ENCODE data around the gene CSK.
"Not testable (repeated sequence)": the region's sequence is repeated elsewhere in the genome, so short reads cannot be mapped to it uniquely, and the experiment has no call there.

Gene CSK

DNA sequence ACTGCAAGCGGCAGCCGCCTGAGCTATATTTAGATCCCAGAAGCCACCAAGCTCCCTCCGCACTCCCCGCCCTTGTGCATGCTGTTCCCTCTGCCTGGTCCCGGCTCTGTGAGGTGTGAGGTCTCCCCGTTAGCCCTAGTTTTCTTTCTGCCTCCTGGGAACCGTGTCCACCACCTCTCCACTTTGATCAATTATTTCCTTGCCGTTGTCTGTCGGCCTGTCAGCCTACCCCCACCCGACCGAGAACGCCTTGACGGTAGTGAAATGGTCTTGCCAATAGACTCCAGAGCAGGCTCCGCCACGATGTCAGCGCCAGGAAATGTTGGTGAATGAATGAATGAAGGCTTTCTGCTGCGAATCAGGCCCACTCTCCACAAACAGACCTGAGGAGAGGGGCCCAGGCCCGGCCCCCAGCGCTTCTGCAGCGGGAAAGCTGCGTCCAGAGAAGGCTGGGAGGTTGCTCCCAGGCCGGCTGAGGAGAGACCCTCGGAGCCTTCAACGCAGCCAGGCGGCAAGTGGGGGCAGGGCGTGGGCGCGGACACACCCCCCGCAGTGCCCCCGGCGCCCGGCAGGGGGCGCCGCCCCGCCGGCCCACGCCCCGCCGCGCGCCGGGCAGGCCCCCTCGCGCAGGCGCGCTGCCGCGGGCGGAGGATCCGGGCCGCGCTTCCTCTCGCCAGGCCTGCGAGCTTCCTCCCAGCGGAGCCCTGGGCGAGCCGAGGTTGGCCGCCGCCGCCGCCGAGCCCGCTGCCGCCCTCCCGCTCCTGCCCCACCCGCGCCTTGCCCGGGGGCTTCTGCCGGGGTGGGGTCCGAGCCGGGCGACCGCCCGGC is at the start of gene CSK:
Gene CSK (plus strand): TSS at position 650 of the 828 bp plus-strand sequence. CDS start 16,218 bp downstream, outside the sequence.
- peak; percentile 84 to 88 for DNase-seq

DNA sequence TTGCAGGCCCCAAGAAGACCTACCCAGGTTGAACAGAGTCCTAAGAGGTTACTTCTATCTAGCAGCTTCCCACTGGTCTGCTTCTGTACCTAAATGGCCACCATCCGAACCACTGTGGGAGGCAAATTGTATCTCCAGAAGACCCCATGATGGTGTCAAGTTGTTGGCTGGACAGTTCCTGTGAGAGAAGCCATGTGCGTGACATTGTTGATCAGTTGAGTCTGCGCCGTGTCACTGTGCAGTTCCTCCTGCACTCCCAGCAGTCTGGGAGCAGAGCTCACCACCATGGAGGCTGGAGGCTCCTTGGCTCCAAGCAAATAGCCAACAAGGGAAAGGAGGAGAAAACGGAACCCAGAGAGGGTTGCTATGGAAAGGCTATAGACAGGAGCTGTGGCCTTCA is 49.0 kb upstream of the CSK start:
- no peak for DNase-seq

DNA sequence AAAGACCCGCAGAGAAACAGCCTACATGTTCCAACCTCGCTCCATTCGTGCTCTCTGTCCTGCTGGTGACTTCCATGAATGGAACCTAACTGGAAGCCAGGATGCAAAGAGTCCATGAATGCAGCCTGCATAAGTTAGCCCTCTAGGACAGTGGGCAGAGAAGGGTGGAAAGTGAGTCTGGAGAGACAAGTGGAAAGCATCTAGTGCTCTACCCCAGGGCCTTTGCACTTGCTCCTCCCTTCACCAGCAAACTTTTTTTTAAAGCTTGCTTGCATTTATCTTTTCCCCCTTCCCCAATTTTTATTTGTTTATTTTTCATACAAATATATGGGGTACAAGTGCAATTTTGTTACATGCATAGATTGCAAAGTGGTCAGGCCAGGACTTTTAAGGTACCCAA is 48.6 kb upstream of the CSK start:
- no peak for DNase-seq

DNA sequence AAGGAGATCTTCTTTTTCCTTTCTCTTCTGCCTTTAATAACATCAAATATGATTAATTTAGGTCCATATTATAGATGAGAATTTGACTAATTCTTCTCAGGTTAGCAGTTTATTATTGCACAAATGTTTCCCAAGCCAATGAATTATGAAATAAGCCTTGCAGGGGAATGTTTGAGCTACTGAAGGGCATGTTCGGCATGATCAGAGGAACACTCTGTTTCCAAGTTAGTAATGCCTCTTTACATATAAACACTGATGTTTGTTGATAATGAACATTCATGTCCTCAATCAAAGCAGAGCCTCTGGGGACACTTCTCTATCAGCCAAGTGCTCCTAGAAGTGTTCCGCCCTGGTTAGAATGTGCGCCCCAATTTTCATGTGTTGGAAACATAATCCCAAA is 46.6 kb upstream of the CSK start:
- DNase-seq = no peak

DNA sequence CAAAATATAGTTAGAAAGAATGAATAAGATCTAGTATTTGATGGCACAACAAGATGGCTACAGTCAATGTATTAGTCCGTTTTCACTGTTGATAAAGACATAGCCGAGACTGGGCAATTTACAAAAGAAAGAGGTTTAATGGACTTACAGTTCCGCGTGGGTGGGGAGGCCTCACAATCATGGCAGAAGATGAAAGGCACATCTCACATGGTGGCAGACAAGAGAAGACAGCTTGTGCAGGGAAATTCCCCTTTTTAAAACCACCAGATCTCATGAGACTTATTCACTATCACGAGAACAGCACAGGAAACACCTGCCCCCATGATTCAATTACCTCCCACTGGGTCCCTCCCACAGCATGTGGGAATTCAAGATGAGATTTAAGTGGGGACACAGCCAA is 43.6 kb upstream of the CSK start:
- DNase-seq = not testable (repeated sequence)

DNA sequence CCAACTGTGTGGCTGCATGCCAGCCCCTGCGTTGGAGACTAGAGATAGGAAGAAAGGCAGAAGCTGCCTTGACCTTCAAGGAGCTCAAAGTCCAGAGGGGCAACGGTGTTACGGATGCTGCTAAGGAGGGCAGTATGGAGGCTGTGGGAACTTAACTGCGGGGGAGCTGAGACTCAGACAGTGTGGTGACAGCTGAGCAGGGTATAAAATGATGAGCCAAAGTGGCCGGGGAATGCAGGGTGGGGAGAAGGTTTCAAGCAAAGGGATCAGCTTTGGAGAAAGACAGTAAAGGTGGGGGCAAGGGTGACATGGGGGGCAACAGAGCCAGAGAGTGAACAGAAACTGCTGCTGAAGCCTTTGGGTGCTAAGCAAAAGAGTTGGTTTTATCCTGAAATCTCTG is 39.5 kb upstream of the CSK start:
- DNase-seq = no peak

DNA sequence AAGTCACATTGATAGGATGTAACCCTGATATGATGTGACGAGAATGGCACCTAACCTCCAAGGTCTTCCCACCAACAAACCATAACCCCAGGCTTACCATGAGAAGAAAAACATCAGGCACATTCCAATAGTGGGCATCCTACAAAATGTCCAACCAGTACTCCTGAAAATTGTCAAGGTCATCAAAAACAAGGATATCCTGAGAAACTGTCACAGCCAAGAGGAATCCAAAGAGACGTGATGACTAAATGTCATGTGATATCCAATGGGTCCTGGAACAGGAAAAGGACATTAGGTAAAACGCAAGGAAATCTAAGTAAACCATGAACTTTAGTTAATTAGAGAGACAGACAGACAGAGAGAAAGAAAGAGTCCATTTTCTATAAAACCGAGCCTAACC is 35.5 kb upstream of the CSK start:
- DNase-seq = no peak

DNA sequence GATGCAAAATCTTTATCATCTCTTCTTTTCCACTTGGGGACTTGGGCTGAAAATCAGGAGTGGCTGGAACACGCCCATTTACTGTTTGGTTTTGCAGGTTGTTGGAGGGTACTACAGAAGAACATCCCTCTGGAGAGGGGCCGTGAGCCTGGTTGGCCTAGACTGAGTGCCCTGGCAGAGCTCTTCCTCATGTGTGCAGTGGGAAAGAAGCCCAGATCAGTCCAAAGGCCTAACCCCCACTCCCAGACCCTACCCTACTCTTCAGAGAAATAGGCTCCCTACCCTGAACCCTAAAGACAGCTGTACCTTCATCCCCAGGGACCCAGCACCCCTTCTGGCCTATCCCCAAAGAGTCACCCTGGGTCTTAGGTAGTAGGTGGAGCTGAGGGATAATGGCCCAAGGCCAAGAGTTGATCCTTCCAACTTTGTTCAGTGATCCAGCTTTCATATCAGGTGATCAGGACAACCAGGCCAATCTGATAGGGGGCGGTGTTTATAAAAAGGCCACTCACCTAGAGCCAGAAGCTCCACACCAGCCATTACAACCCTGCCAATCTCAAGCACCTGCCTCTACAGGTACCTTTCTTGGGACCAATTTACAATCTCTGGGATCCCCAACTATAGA is 33.4 kb upstream of the CSK start, which contains the start of gene CYP1A2:
Gene CYP1A2 (plus strand): TSS at position 524 of the 625 bp plus-strand sequence. CDS start 894 bp downstream, outside the sequence.
- no peak for DNase-seq

DNA sequence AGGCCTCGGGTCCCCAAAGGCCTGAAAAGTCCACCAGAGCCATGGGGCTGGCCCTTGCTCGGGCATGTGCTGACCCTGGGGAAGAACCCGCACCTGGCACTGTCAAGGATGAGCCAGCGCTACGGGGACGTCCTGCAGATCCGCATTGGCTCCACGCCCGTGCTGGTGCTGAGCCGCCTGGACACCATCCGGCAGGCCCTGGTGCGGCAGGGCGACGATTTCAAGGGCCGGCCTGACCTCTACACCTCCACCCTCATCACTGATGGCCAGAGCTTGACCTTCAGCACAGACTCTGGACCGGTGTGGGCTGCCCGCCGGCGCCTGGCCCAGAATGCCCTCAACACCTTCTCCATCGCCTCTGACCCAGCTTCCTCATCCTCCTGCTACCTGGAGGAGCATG is 32.0 kb upstream of the CSK start:
- DNase-seq = no peak

DNA sequence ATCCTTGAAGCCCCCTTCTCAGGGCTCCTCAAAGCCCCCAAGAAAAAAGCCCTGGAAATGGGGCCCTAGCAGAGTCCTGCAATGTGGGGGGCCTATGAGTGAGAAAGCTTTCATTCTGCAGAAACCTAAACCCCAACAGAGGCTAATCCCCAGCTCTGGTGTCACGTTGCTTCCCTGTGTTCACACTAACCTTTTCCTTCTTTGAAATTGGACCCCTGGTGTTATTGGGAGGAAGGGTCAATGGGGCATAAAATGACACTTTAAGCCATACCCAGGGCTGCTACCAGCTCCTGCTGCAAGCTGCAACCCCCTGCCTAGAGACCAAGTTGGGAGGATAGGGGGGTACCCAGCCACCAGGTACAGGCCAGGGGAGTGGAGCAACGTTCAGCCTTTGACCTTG is 31.1 kb upstream of the CSK start:
- DNase-seq = no peak

DNA sequence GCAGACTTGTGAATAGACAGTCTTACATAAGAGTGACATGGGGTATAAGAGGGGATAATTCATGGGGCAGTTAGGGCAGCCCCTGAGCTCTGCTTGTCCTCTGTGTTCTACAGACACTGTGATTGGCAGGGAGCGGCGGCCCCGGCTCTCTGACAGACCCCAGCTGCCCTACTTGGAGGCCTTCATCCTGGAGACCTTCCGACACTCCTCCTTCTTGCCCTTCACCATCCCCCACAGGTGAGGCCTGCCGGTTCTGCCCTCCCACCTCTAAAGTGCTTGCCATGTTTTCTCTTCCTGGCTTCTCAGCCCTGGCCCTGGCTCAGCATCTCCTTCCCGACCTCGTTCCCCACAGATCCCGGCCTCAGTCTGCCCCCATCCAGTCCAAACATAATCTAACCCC is 29.9 kb upstream of the CSK start:
- no peak for DNase-seq

DNA sequence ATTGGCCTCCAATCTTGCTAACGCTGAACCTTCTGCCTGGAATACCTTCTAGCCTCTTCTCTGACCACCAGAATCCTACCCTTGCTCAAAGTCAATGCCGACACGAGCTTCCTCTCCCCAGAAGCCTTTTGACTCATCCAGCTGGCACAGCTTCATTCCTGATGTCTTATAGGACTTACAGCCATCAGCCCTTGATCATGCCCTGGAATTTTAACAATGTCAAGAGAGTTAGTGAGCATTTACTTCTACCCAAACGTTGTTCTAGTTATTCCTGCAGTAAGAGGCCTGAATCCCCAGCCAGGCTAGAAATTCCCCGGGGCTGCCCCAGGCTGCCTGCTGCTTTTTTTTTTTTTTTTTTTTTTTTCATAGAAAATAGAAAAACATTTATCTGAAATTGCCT is 29.3 kb upstream of the CSK start:
- no peak for DNase-seq

DNA sequence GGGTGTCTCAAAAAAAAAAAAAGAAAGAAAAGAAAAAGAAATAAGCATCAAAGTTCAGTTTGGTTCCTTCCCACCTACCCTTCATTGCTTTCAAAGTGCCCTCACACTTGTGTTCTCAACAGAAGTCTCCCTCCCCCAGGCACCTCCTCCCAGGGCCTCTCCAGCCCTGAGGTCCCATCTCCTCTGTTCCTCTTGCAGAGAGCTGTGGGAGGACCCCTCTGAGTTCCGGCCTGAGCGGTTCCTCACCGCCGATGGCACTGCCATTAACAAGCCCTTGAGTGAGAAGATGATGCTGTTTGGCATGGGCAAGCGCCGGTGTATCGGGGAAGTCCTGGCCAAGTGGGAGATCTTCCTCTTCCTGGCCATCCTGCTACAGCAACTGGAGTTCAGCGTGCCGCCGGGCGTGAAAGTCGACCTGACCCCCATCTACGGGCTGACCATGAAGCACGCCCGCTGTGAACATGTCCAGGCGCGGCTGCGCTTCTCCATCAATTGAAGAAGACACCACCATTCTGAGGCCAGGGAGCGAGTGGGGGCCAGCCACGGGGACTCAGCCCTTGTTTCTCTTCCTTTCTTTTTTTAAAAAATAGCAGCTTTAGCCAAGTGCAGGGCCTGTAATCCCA is 27.2 kb upstream of the CSK start:
- no peak for DNase-seq

DNA sequence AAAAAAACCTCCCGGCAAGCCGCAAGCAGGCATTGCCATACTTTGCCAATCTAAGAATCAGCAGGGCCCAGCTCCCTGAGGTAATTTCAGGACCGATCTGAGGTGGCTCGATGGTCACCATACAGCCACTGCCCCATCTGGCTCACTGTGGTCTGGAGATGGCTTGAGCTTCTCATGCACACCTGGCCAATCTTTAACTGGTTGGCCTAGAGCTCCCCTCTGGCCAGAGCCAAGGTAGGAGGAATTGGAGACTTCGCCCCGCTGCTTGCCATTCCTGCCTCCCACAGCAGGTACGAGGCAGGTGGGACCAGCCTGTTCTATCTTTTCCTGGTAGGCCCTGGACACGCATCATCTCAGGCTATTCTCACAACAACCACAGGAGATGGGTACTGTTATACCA is 23.1 kb upstream of the CSK start:
- DNase-seq = no peak

DNA sequence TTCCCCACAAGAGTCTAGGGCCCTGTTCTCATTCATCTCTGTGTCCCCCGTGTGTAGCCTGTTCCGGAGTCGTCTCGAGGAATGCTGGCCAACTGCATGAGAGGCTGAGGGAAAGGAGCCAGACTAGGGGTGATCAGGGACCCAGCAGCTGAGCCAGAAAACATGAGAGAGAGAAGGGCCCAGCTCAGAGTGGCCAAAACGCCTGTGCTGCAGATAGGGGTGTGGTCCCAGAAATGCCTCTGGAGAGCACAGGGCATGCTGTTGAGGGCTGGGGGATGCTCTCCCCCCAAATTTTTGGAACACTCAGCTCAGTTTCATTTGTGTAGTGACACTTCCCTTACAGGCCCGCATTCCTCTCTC is 19.1 kb upstream of the CSK start:
- no peak for DNase-seq

DNA sequence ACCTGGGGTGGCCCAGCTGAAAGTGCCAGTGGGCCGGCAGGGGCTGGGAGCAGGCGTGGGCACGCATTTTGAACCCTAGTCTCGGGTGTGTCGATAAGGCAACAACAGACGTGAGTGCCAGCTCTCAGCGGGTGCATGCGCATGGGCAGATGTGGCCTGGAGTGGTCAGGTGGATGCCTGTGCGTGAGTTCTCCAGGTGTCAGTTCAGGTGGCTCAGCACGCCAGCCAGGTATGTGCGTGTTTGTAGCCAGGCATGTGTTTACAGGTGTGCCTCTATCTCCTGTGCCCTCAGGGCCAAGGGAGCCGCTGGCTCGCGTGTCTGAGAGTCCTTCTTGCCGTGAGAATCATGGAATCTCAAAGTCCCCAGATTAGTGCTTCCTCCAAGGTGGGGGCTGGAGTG is 18.5 kb upstream of the CSK start:
- no peak for DNase-seq

DNA sequence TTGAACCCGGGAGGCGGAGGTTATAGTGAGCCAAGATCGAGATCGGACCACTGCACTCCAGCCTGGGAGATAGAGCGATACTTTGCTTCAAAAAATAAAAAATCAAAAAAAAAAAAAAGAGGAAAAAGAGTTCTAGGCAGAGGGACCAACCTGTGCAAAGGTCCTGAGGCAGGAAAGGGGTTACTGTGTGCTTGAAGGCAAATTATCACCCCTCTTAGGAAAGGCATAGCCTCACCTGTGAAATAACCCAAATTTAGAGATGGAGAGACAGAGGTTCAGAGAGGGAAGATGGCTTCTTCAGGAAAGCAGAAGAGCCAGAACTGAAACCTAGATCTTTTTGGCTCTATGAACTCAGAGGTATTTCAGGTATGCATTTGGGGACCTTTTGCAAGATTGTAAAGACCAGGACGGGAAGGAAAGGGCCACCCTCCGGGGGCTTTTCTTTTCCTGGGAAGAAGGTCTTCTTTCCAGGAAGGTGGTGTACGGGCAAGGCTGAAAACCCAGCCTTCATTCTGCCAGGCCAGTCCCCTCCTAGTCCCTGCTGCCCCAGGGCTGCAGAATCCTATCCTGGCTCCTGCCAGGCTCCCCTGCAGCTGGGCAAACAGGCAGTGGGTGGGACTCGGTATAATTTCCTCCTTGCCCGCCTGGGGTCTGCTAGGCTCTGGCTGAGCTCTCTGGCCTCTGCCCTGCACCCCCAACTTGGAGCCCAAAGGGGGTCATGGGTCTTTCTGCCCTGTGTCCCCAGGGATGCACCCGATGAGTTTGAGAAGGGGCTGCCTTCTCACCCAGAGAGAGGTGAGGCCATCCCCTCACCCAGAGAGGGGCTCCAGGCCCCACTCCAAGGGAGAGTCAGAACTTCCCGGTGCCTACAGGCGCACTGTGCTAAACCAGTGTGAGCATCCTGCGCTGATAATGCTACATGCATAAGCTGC is 14.4 kb upstream of the CSK start:
- DNase-seq = no peak

DNA sequence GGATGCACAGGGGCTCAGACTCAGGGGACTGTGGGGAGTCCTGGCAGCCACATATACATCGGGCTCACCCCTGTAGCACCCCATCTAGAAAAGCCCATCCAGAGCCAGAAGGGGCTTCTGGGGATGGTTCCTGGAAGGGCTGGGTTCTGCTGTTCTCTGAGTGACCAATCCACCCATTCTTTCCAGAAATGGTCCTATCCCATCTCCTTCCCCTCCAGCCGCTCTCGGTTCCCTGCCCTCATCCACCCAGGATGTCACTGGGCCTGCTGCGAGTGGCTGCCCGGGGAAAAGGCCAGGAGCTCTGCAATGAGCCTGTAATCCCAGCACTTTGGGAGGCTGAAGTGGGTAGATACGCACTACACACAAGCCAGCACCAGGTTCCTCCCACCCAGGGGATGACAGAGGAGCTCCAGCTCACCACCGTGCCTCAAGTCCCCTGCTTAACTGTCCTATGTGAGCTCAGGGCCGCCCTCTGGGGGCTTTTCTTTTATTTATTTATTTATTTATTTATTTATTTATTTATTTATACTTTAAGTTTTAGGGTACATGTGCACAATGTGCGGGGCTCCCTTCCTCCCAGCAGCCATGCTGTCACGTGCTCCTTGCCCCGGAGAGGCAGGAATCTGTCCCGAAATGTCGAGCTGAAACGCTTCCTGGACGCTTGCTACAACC is 13.6 kb upstream of the CSK start:
- no peak for DNase-seq

DNA sequence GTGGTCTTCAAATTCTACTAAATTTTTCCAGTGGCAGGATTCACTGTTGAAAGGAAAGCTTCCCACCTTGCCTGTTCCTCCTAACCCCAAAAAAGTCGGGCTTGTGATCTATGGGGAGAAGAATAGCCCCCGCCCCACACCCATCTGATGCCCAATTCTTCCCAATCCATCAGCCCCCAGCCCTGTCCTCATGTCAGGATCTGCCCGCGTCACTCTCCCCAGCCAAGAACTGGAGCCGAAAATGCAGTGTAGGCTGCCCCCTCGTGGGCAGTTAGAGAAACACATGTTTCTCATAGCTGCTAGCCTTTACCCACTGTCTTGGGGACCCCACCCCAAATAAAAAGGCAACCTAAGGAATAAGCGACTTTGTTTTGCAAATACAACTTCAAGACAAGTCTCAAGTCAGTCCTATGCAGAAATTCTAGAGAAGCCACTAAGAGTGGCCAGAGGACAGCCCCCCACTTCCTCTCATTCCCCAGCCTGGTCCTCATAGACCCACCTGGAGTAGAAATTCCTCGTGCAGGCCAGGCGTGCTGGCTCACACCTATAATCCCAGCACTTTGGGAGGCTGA is 13.0 kb upstream of the CSK start:
- DNase-seq = peak; percentile 65 to 71

DNA sequence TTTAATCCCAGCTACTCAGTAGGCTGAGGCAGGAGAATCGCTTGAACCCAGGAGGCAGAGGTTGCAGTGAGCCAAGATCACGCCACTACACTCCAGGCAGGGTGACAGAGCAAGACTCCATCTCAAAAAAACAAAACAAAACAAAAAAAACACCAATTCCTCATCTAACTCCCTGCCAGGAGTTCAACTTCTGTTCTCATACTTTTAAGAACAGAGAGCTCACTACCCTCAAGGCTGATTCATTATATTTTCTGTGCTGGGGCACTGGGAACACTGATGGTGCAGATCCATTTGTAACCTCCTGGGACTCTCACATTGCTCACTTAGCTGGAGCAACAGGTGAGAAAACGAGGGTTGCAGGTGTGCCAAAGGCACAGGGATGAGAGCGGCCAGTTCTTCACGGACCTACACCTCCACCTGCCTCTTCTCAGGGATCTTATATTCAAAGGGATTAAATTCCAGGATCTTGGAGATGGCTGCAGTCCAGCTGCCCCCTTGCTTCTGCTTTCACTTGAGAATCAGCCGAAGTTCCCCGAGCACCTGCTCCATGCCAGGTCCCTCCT is 12.3 kb upstream of the CSK start:
- no peak for DNase-seq

DNA sequence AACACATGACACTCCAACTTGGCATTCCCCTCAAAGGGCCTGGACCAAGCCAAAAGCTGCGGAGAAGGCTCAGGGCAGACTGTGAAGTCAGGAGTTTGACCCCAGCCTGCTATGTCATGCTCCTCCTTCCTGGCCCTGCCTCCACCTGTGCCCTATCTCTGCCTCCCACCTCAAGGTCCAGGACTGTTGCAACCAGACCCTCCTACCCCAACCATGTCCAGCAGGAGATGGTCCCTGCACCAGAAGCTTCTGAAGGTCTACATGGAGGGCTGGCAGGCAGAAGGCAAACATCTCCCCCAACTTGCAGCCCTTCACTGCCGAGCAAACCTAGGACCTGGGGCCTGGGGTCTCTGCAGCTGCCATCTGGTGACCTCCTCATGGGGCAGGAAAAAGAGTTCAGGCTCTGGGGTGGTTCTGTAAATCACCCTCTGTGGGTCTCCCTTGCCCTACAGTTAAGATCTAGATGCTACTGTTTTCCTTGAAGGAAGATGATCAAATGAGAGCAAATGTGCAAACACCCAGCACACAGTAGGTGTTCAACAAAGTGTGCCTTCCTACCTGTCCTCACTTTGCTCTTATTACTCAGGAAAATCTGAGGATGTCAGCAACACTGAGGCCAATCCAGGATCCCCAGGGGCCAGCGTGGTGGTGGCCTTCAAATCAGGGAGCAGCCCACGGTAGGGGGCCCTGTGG is 11.5 kb upstream of the CSK start:
- DNase-seq = no peak

Measured in CD4-positive, alpha-beta T cell treated with Interleukin-1 beta for 1 hour (primary cell).